ENCODE data around the gene IGSF8.
"Not testable (repeated sequence)": the region's sequence is repeated elsewhere in the genome, so short reads cannot be mapped to it uniquely, and the experiment has no call there.

The IGSF8 gene

GRCh38 chr1:160127381-160127780, 29.0 kb upstream of the IGSF8 start:
- DNase-seq: no peak

DNA sequence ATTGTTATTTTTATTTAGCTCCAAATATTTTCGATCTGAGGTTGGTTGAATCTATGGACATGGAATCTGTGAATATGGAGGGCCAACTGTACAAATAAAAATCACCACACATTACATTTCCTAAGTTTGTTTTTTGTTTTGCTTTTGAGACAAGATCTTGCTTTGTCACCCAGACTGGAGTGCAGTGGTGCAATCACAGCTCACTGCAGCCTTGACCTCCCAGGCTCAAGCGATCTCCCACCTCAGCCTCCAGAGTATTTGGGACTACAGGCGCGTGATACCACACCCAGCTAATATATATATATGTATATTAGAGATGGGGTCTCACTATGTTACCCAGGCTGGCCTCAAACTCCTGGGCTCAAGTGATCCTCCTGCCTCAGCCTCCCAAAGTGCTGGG, 27.9 kb upstream of the IGSF8 start:
- DNase-seq: not testable (repeated sequence)

DNA sequence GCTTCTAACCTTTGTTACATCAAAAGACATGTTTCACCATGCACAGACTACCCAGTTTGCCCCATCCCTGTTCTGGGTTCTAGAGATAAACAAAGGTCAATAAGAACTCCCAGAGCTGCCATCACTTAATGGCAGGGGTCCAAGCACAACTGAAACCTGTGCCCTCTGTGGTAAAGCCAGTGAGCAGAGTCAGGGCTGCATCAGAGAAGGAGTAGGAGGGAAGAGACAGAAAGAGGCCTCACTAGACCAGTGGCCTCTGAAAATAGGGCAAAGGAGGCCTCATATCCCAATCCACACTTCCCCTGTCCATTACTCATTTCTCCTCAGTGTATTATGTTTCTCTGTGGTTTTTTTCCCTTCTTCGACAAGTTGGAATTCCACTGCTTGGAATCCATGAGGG, 27.3 kb upstream of the IGSF8 start:
- DNase-seq: no peak

GRCh38 chr1:160124705-160125478, 26.5 kb upstream of the IGSF8 start:
- peak; percentile 81 for DNase-seq

DNA sequence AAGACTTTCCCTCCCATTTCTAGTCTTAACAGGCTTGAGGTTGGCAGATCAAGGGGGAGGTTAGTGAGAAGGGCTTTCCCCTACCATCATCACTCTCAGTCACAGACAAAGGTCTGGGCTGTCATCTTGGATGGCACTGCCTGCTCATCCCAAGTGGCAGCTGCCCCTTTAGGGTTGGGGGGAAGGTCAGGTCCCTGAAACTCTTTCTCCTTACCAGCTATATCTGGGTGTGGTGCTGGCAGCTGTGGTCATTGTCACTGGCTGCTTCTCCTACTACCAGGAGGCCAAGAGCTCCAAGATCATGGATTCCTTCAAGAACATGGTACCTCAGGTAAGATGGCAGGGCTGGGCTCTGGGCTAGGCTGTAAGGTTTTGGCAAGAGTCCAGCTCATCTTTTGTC, 25.3 kb upstream of the IGSF8 start:
- DNase-seq: no peak

DNA sequence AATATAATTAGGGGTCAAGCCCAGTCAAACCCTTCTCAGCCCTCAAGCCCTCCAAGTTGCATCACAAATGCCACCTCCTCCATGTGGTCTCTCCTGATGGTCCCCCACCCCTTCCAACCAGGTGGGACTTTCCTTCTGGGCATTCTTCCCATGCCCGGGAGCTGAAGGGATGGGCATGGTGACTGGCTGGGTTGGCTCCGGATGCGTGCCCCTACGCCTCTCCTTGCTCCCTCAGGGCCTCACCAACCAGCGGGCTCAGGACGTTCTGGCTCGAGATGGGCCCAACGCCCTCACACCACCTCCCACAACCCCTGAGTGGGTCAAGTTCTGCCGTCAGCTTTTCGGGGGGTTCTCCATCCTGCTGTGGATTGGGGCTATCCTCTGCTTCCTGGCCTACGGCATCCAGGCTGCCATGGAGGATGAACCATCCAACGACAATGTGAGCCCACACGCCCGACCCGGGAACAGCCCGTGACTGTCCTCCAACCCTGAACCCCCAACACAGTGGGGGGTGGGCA, 24.6 kb upstream of the IGSF8 start:
- DNase-seq: no peak

DNA sequence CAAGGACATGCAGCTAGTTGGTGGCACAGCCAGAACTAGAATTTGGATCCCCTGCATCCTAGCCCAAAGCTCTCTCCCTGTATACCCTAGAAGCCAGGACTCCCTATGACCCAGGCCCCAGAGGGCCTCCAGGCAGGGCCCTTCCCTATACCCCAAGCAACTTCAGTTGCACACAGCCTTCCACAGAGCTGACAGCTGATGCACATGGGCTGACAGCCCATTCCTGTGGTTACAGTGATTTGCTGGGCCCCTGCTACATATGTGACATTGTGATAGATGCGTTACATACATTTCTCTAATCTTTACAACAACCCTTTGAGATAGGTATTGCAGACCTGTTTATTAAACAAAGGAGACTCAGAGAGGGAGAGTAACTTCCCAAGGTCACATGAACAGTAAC, 23.0 kb upstream of the IGSF8 start:
- no peak for DNase-seq

GRCh38 chr1:160120797-160121196, 22.4 kb upstream of the IGSF8 start:
- DNase-seq: no peak

DNA sequence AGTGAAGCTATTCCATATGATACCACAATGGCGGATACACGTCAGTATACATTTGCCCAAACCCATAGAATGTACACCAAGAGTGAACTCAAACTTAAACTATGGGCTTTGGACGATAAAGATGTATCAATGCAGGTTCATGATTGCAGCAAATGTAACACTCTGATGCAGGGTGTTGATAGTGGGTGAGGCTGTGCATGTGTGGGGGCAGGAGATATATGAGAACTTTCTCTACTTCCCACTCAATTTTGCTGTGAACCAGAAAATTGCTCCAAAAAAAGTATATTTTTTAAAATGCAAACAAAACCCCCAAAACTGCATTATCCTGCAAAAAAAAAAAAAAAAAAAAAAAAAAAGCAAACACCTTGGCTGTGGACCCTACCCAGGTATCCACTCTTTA, 20.5 kb upstream of the IGSF8 start:
- DNase-seq: no peak

DNA sequence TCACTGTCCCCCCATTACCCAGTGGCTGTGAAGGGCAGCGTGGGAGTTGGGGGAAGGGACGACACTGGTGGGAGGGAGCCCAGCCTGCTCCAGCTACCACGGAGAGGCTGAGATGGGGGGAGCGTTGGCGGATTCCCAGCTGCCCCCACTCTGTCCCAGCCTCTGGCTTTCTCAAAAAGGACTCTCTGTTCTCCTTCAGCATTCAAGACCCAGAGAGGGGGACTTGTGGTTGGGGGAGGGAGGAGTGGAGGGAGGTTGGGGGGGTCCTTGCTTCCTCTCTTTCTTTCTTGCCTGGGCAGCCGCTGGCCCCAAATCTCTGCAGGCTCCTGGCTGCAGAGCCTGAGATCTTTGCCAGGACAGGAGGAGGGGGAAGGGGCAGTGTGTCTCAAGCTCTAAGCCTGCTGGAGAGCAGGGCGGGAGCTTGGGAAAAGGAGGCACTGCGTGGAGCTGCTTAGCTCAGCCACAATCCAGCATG, 19.3 kb upstream of the IGSF8 start:
- DNase-seq: no peak

- DNase-seq: no peak
Measured at GRCh38 chr1:160117300-160117699, 18.9 kb upstream of the IGSF8 start.

- DNase-seq: no peak
Measured at GRCh38 chr1:160116283-160117147, 18.1 kb upstream of the IGSF8 start.

GRCh38 chr1:160115545-160116282, 17.3 kb upstream of the IGSF8 start, which contains the start of gene ATP1A2:
Gene ATP1A2 (plus strand): TSS chr1:160115759. CDS start chr1:160115862, 103 bp downstream.
- DNase-seq: peak; percentile 66

DNA sequence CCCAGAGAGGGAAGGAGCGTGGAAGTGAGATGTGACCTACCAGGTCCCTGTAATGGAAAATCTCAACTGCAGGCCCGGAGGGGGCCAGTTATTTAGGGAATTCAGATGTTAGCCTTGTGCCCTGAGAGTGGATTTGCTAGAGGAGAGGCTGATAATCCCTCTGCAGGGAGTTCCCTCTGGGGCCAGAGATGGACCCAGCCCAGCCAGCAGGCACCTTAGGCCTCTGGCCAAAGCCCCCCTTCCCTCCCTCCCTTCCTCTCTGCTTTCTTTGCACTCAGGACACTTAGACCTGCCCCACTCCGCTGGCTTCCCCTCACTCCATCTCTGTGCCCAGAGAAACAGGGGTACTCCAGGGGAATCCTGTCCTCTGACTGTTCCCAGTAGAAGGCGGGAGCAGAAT, 15.7 kb upstream of the IGSF8 start:
- no peak for DNase-seq

DNA sequence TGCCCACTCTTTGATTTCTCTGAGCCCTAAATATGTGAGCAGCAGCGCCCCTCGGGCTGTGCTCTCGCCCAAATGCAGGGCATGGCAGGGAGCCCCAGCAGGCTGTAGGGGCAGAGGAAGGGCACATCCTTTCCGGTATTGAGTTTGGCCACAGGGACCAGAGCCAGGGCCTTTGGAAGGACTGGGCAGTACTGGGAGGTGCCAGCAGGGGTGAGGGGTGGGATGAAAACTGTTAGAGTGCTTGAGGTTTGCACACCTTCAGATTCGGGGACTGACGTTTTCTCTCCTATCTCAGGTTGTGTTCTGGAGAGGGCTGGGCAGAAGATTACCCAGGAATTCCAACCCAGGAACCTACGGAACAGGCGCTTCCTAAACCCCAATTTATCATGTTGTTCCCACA, 15.0 kb upstream of the IGSF8 start:
- no peak for DNase-seq

GRCh38 chr1:160112357-160112756, 13.9 kb upstream of the IGSF8 start:
- DNase-seq: no peak

DNA sequence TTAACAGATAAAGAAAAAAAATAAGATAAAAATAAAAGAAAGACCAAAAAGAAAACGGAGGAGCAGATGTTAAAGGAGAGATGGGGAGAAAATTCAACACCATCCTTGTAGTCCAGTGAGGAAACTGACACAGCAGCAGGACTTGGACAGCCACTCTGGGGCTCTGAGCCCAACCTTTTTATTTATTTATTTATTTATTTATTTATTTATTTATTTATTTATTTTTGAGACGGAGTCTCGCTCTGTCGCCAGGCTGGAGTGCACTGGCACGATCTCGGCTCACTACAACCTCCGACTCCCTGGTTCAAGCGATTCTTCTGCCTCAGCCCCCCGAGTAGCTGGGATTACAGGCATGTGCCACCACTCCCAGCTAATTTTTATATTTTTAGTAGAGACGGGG, 13.0 kb upstream of the IGSF8 start:
- DNase-seq: not testable (repeated sequence)

DNA sequence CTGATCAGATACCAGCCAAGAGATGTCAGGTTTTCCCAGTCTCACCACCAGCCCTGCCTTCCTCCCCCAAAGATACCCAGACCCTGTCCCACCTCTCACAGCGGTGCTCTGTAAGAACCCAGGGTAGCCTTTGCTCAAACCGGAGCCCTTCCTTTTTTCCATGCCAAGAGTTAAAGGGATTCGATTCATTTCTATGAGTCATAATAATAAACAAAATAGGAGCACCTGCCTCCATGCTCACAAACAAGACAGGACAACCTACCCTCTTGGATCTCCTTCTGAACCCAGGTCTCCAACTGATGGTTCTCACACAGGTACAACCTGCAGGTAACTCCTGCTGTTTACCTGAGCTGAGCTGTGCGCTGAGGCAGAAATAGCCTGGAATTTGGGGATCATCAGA, 11.3 kb upstream of the IGSF8 start:
- DNase-seq: no peak

- DNase-seq: no peak
Measured at GRCh38 chr1:160108888-160109662, 10.7 kb upstream of the IGSF8 start.

- DNase-seq: no peak
Measured at GRCh38 chr1:160107512-160107911, 9.1 kb upstream of the IGSF8 start.

GRCh38 chr1:160105155-160105554, 6.7 kb upstream of the IGSF8 start:
- no peak for DNase-seq

DNA sequence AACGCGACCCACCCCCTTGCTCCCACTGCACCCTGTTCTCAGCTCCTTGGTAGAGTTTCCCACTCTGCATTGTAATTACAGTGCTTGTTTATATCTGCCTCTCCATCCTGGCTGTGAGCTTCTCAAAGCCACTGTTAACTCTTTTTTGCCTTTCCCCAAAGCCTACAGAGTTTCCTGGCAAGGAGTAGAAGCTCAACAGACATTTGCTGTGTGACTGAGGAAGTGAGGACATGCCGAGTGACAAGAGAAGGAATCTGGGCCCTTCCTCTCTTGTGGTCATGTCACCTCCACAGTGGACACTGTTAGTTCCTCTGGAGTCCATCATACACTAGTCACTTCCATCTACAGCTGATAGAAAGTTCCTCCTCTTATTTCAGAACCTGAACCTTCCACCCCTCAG, 6.1 kb upstream of the IGSF8 start:
- no peak for DNase-seq

Data from islet precursor cell (in vitro differentiated cells).